Hepatic stellate cell (primary cell): ENCODE results near the gene GSN.

ENCODE experiments used
- DNase-seq: peaks from one replicate; pipeline ENCODE4 v3.0.0; 2011; ENCODE audit warnings: low spot score

Gene GSN

DNA sequence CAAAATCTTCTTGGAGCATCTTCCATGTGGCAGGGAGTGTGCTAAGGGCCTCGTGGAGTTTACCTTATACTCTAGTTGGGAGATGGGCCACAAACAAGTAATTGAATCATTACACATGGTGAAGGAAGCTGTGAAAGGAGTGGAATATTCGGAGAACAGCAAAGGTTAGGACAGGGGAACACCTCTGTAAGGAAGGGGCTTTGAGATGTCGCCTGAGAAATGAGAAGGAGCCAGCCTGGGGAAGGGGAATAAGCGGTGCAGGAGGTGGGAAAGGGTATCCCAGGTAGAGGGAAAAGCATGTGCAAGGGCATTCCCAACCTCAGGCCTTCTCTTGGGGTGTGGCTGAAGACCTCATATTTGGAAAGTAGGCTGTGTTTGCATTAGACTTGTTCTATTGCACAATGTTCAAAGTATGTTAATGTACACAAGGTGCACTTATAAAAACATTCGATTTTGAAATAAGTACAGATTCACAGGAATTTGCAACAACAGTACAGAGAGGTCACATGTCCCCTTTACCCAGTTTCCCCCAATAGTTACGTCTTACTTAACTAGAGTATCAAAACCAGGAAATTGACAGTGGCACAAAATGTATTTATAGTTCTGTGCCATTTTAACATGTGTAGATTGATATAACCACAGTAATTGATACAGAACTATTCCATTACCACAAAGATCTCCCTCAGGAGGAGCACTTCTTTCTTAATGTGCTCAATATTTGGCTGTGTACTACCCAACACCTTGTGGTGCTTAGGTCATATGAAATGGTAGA lies 104.5 kb downstream of the GSN start:
- no peak for DNase-seq

DNA sequence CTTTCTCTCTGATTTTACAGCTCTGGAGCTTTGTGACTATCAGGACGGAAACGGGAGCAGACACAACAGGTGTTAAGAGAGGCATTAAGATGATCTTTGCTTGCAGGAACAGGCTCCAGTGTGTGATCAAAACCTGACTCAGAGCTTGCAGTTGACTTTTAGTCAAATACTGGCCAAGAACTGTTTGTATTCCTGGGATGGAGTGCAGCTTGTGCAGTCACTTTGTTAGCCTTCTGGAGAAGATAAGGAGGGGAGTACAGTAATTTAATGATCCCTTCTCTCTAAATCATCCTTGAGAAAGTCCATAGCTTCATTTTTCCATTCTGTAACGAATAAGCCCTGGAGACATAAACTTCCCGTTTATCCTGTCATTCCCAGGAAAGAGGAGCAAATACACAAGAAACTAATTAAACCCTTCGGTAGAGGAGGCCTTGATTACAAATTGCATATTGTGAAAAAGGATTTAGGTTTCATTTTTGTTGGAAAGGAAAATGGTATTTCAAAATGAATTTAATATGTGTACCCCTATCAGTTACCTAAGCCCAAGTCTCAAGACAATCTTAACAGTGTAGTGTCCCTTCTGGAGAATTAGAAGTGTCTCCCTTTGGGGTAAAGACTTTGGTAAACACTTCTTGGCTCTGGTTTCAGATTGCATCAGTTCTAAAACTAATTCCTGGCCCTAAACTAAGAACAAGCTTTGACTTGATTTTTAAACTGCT lies 105.2 kb downstream of the GSN start:
- no peak for DNase-seq

DNA sequence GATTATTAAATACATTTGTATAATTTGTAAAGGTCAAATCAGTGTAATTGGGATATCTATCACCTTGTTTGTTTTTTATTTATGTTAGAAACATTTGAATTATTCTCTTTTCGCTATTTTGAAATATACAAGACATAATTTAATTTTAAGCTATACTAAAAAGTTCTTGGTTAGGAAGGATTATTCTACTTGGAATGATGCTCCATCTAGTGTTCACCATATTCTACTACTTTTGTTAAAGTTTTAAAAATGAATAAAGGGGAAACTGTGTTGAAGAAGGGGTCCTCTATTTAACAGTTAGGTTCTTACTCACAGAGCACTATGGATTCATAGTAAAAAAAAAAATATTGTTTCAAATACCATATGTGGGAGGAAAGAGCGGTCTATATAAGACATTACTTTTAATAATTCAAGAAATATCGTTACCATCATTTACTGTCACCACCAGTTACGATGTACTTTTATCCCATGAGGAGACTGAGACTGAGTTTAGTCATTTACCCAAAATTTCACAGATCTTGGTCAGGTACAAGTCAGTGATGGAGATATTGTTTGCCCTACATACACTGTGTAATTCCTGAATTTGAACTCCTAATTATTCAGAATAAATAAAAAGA lies 108.4 kb downstream of the GSN start:
- DNase-seq = no peak

DNA sequence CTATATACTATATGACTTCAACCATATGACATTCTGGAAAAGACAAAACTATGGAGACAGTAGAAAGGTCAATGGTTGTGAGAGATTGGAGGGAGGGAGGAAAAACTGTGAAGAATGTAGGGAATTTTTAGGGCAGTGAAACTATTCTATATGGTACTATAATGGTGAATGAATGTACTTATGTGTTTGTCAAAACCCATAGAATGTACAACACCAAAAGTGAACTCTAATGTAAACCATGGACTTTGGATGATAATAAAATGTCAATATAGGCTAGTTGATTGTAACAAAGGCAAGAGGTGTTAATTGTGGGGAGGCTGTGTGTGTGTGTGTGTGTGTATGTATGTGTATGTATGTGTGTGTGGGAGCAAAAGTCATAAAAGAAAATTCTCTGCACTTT lies 112.9 kb downstream of the GSN start:
- no peak for DNase-seq
